Chondrocyte (in vitro differentiated cells): ENCODE results near the gene OCA2. TPM values are rescaled to one million over a fixed set of nuclear protein-coding genes. Genes with fewer than 3 reads are reported as not detected.

Experiments used
- DNase-seq: peaks from one replicate; pipeline ENCODE4 v3.0.0; 2021; ENCODE audit warnings: mixed read lengths, low spot score
- H3K27ac Mint-ChIP-seq: one replicate; pipeline ENCODE4 v1.8.0; 2021; ENCODE audit warnings: mild to moderate bottlenecking, moderate library complexity, mixed read lengths; ENCODE audit not compliant: unreplicated experiment
- H3K27me3 Mint-ChIP-seq: 2 replicates; pipeline ENCODE4 v1.8.0; 2021; ENCODE audit warnings: low read depth, mixed read lengths
- H3K36me3 Mint-ChIP-seq: 2 replicates; pipeline ENCODE4 v1.8.0; 2021; ENCODE audit warnings: low read depth, mixed read lengths
- H3K4me1 Mint-ChIP-seq: 2 replicates; pipeline ENCODE4 v1.8.0; 2021; ENCODE audit warnings: low read depth, mild to moderate bottlenecking, mixed read lengths
- H3K4me3 Mint-ChIP-seq: one replicate; pipeline ENCODE4 v1.8.0; 2021; ENCODE audit warnings: mild to moderate bottlenecking, moderate library complexity, mixed read lengths; ENCODE audit not compliant: unreplicated experiment
- H3K9me3 Mint-ChIP-seq: 2 replicates; pipeline ENCODE4 v1.8.0; 2021; ENCODE audit warnings: low read depth, mixed read lengths
- CTCF ChIP-seq: fragments of 200-600 bp; sonication (generic); IDR thresholded peaks from 2 replicates; pipeline ENCODE4 v1.5.0; 2021; ENCODE audit warnings: antibody characterized with exemption, mild to moderate bottlenecking, moderate library complexity
- total RNA-seq: library from RNA; stranded (reverse); gene quantifications from 3 replicates; pipeline ENCODE4 v1.2.1, GENCODE V29; 2021

Gene OCA2
- total RNA-seq, 1 donor from 2014 or later = 0.75 TPM

- no peak for TF ChIP-seq CTCF
- H3K9me3 Mint-ChIP-seq = peaks cover 12% of the 10 kb centered on the region
- H3K36me3 Mint-ChIP-seq = no peaks in the 10 kb centered on the region
- no peaks in the 10 kb centered on the region for H3K4me1 Mint-ChIP-seq
- no peak overlapping the region for H3K27ac Mint-ChIP-seq
- no peak for DNase-seq
- no peak overlapping the region for H3K4me3 Mint-ChIP-seq
- peaks cover 2% of the 10 kb centered on the region for H3K27me3 Mint-ChIP-seq
These were observed 92.8 kb downstream of the OCA2 start for GRCh38 chr15:28006116-28006905.

GRCh38 chr15:28005004-28005527, 94.0 kb downstream of the OCA2 start:
- DNase-seq = no peak
- Mint-ChIP-seq H3K36me3 (no peaks in the 10 kb centered on the region), H3K9me3 (peaks cover 11% of the 10 kb centered on the region), H3K4me3 (no peak overlapping the region), H3K4me1 (no peaks in the 10 kb centered on the region), H3K27ac (no peak overlapping the region), H3K27me3 (peaks cover 2% of the 10 kb centered on the region)
- TF ChIP-seq CTCF = no peak

- H3K9me3 Mint-ChIP-seq = peaks cover 6% of the 10 kb centered on the region
- no peaks in the 10 kb centered on the region for H3K4me1 Mint-ChIP-seq
- TF ChIP-seq CTCF = no peak
- H3K4me3 Mint-ChIP-seq = no peak overlapping the region
- no peak overlapping the region for H3K27ac Mint-ChIP-seq
- no peaks in the 10 kb centered on the region for H3K36me3 Mint-ChIP-seq
- DNase-seq = no peak
- H3K27me3 Mint-ChIP-seq = peaks cover 2% of the 10 kb centered on the region
These were observed 94.7 kb downstream of the OCA2 start for GRCh38 chr15:28004143-28005003.

GRCh38 chr15:28003302-28004037, 95.6 kb downstream of the OCA2 start:
- no peaks in the 10 kb centered on the region for H3K4me1 Mint-ChIP-seq
- no peak for TF ChIP-seq CTCF

DNA sequence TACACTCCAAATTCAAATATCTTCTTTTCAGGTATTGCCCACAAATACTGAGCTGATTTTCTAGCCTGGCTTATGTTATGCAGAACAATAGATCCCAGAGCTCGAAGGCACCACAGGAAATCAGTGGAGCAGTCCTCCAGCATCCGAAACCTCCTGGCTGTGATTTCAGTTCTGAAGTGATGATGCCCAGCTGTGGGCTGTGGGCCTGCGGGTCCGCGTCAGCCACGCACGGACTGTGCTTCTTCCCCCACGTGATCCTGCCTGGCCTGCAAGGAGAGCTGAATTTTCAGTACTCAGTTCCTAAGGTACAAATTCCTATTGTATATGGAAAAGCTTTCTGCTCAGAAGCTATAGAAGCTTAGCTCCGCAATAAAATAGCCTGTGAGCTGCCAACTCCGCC, 96.2 kb downstream of the OCA2 start:
- Mint-ChIP-seq H3K9me3 (no peaks in the 10 kb centered on the region), H3K4me1 (no peaks in the 10 kb centered on the region), H3K4me3 (no peak overlapping the region), H3K27me3 (peaks cover 2% of the 10 kb centered on the region), H3K27ac (no peak overlapping the region), H3K36me3 (no peaks in the 10 kb centered on the region)
- DNase-seq = no peak
- TF ChIP-seq CTCF = no peak

More at GRCh38 chr15:28003302-28004037, 95.6 kb downstream of the OCA2 start:
- H3K36me3 Mint-ChIP-seq = no peaks in the 10 kb centered on the region
- H3K4me3 Mint-ChIP-seq = no peak overlapping the region
- H3K27ac Mint-ChIP-seq = no peak overlapping the region
- DNase-seq = no peak
- H3K27me3 Mint-ChIP-seq = peaks cover 2% of the 10 kb centered on the region
- peaks cover 4% of the 10 kb centered on the region for H3K9me3 Mint-ChIP-seq
